OCI-LY3 (cell line): Measurements from ENCODE around the gene JARID2.

Source experiments
- H2AFZ ChIP-seq: fragments of 200-600, 300-600 bp; shearing (Covaris generic); 2 replicates; pipeline ENCODE4 v1.6.0; 2014; ENCODE audit warnings: antibody characterized with exemption, low read depth, low read length
- H3K27ac ChIP-seq: fragments of 200-600, 300-600 bp; sonication (generic); 2 replicates; pipeline ENCODE4 v1.5.1; 2014; ENCODE audit warnings: mild to moderate bottlenecking, low read length, moderate library complexity, mixed read lengths
- H3K27me3 ChIP-seq: fragments of 200-600, 300-600 bp; sonication (generic); 2 replicates; pipeline ENCODE4 v1.6.1; 2014; ENCODE audit warnings: low read depth, low read length, mixed read lengths
- H3K36me3 ChIP-seq: fragments of 200-600, 300-600 bp; sonication (generic); replicated peaks from 2 replicates; pipeline ENCODE3; 2014; ENCODE audit warnings: low read depth, low read length, mixed read lengths
- H3K4me1 ChIP-seq: fragments of 300-600, 200-600 bp; sonication (generic); 2 replicates; pipeline ENCODE4 v1.6.1; 2014; ENCODE audit warnings: low read length, mixed read lengths
- H3K4me2 ChIP-seq: fragments of 200-600, 300-600 bp; sonication (generic); 2 replicates; pipeline ENCODE4 v1.6.1; 2014; ENCODE audit warnings: low read length, mixed read lengths
- H3K4me3 ChIP-seq: fragments of 300-600, 200-600 bp; sonication (generic); 2 replicates; pipeline ENCODE4 v1.5.1; 2014; ENCODE audit warnings: antibody characterized with exemption, mild to moderate bottlenecking, low read length, moderate library complexity
- H3K79me2 ChIP-seq: fragments of 300-600, 200-600 bp; shearing (Covaris generic); 2 replicates; pipeline ENCODE4 v1.6.1; 2014; ENCODE audit warnings: mild to moderate bottlenecking, low read length, mixed read lengths
- H3K9ac ChIP-seq: fragments of 300-600, 200-600 bp; shearing (Covaris generic); 2 replicates; pipeline ENCODE4 v1.6.0; 2014; ENCODE audit warnings: mild to moderate bottlenecking, low read length, moderate library complexity
- H3K9me3 ChIP-seq: fragments of 200-600, 300-600 bp; shearing (Covaris generic); 2 replicates; pipeline ENCODE4 v1.6.1; 2014; ENCODE audit warnings: low read length, mixed read lengths; ENCODE audit not compliant: insufficient read depth
- H4K20me1 ChIP-seq: fragments of 200-600, 300-600 bp; sonication (generic); 2 replicates; pipeline ENCODE4 v1.6.1; 2016; ENCODE audit warnings: low read length, mixed read lengths; ENCODE audit not compliant: insufficient read depth
- EZH2phosphoT487 ChIP-seq: fragments of 200-600 bp; shearing (Covaris generic); IDR thresholded peaks from 2 replicates; pipeline ENCODE4 v1.6.1; 2018; ENCODE audit warnings: antibody characterized with exemption, mixed run types, low read depth
- TF ChIP-seq, protein P1 (sequence below): fragments of 200-600, 300-600 bp; sonication (generic); IDR thresholded peaks from 2 replicates; pipeline ENCODE4 v1.5.1; 2014; ENCODE audit warnings: antibody characterized with exemption, low read length, low read depth

The JARID2 gene

DNA sequence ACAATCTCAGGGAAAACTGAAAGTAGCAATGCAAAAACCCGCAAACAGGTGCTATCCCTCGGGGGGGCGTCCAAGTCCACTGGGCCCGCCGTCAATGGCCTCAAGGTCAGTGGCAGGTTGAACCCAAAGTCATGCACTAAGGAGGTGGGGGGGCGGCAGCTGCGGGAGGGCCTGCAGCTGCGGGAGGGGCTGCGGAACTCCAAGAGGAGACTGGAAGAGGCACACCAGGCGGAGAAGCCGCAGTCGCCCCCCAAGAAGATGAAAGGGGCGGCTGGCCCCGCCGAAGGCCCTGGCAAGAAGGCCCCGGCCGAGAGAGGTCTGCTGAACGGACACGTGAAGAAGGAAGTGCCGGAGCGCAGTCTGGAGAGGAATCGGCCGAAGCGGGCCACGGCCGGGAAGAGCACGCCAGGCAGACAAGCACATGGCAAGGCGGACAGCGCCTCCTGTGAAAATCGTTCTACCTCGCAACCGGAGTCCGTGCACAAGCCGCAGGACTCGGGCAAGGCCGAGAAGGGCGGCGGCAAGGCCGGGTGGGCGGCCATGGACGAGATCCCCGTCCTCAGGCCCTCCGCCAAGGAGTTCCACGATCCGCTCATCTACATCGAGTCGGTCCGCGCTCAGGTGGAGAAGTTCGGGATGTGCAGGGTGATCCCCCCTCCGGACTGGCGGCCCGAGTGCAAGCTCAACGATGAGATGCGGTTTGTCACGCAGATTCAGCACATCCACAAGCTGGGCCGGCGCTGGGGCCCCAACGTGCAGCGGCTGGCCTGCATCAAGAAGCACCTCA is 250.7 kb downstream of the JARID2 start:
- H3K79me2 ChIP-seq = no peaks in the 10 kb centered on the region
- H3K9ac ChIP-seq = no peak overlapping the region
- no peaks in the 10 kb centered on the region for H3K36me3 ChIP-seq
- no peak overlapping the region for H2AFZ ChIP-seq
- no peak for TF ChIP-seq EZH2phosphoT487
- TF ChIP-seq, protein P1, sequence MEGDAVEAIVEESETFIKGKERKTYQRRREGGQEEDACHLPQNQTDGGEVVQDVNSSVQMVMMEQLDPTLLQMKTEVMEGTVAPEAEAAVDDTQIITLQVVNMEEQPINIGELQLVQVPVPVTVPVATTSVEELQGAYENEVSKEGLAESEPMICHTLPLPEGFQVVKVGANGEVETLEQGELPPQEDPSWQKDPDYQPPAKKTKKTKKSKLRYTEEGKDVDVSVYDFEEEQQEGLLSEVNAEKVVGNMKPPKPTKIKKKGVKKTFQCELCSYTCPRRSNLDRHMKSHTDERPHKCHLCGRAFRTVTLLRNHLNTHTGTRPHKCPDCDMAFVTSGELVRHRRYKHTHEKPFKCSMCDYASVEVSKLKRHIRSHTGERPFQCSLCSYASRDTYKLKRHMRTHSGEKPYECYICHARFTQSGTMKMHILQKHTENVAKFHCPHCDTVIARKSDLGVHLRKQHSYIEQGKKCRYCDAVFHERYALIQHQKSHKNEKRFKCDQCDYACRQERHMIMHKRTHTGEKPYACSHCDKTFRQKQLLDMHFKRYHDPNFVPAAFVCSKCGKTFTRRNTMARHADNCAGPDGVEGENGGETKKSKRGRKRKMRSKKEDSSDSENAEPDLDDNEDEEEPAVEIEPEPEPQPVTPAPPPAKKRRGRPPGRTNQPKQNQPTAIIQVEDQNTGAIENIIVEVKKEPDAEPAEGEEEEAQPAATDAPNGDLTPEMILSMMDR = no peak
- H3K4me2 ChIP-seq = no peak overlapping the region
- no peak overlapping the region for H3K4me3 ChIP-seq
- H3K27ac ChIP-seq = no peak overlapping the region
- H3K4me1 ChIP-seq = peaks cover 1% of the 10 kb centered on the region; the same call in 1 of the 2 replicates
- H3K9me3 ChIP-seq = no peaks in the 10 kb centered on the region
- 0 out of 2 replicates have a peak, but pooled peaks cover 3% of the 10 kb centered on the region for H4K20me1 ChIP-seq
- no peaks in the 10 kb centered on the region for H3K27me3 ChIP-seq

DNA sequence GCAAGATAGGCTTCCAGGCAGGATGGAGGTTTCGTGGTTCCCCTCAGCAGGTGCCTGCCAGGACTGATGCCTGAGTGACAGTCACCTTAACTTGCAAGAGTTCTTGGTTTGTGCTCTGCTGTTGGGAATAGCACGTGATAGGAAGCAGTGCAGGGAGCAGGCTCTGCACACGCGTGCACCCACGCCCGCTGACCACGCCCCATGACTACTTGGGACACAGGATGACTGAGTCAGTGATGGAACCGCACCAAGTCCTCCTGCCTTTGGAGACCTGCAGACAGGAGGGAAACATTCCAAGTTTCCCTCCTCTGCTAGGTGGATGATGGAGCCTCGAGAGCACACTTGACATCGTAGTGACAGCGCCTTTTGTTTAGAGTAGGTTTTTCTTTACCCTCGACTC is 252.8 kb downstream of the JARID2 start:
- Histone ChIP-seq H3K27me3 (no peaks in the 10 kb centered on the region), H3K9ac (no peak overlapping the region), H3K4me2 (no peak overlapping the region), H3K36me3 (no peaks in the 10 kb centered on the region), H3K4me3 (no peak overlapping the region), H3K9me3 (no peaks in the 10 kb centered on the region), H3K79me2 (no peaks in the 10 kb centered on the region), H3K27ac (no peak overlapping the region), H4K20me1 (0 out of 2 replicates have a peak, but pooled peaks cover 3% of the 10 kb centered on the region), H2AFZ (no peak overlapping the region), H3K4me1 (no peaks in the 10 kb centered on the region)
- TF ChIP-seq, protein P1 = no peak
- TF ChIP-seq EZH2phosphoT487 = no peak

DNA sequence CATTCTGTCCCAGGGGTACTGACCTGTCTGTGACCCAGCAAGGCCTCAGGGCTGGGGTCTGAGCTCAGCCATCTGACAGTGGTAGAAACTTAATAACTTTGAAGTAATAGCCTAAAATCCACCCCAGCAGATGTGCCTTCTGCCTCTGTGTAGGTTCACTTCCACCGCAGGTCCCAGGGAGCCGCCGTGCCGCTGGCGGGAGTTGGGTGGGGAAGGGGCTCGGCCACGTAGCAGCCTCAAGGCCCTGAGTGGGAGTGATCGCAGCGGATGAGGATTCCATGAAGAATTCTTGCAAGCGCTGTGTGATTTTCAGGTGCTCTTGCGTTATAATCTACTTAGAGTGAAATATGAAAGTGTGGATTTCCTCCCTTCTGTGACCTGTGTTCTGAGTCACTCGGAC is 253.3 kb downstream of the JARID2 start:
- H2AFZ ChIP-seq = no peak overlapping the region
- no peak overlapping the region for H3K4me2 ChIP-seq
- no peak overlapping the region for H3K4me3 ChIP-seq
- no peak overlapping the region for H3K27ac ChIP-seq
- TF ChIP-seq, protein P1 = no peak
- no peak for TF ChIP-seq EZH2phosphoT487
- no peaks in the 10 kb centered on the region for H3K79me2 ChIP-seq
- H4K20me1 ChIP-seq = 0 out of 2 replicates have a peak, but pooled peaks cover 3% of the 10 kb centered on the region
- no peaks in the 10 kb centered on the region for H3K4me1 ChIP-seq
- no peaks in the 10 kb centered on the region for H3K27me3 ChIP-seq
- no peak overlapping the region for H3K9ac ChIP-seq
- H3K36me3 ChIP-seq = no peaks in the 10 kb centered on the region
- no peaks in the 10 kb centered on the region for H3K9me3 ChIP-seq

DNA sequence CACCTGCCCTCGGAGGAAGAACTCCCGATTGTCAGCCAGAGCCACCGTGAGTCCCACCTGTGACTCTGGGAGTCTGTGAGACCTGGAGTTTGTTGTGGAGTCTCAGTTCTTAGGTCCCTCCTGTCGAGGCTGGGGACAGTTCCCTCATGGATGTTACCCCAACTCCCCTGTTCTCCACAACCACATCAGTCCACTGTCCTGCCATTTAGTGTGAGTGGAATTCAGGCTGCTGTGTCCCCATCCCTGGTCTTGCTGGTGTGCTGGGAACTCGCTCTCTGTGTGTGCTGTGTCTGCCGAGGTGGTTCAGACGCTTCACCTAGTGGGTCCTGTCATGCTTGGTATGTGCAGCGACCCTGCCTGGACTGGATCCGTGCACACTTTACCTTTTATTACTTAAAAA is 253.7 kb downstream of the JARID2 start:
- H3K27ac ChIP-seq = no peak overlapping the region
- 0 out of 2 replicates have a peak, but pooled peaks cover 3% of the 10 kb centered on the region for H4K20me1 ChIP-seq
- H3K27me3 ChIP-seq = no peaks in the 10 kb centered on the region
- H3K9ac ChIP-seq = no peak overlapping the region
- H2AFZ ChIP-seq = no peak overlapping the region
- H3K4me1 ChIP-seq = no peaks in the 10 kb centered on the region
- TF ChIP-seq, protein P1 = no peak
- TF ChIP-seq EZH2phosphoT487 = no peak
- no peaks in the 10 kb centered on the region for H3K36me3 ChIP-seq
- no peaks in the 10 kb centered on the region for H3K9me3 ChIP-seq
- H3K4me3 ChIP-seq = no peak overlapping the region
- H3K79me2 ChIP-seq = no peaks in the 10 kb centered on the region
- H3K4me2 ChIP-seq = no peak overlapping the region
